ENCODE measurements around the gene SPDEF.

The SPDEF gene

DNA sequence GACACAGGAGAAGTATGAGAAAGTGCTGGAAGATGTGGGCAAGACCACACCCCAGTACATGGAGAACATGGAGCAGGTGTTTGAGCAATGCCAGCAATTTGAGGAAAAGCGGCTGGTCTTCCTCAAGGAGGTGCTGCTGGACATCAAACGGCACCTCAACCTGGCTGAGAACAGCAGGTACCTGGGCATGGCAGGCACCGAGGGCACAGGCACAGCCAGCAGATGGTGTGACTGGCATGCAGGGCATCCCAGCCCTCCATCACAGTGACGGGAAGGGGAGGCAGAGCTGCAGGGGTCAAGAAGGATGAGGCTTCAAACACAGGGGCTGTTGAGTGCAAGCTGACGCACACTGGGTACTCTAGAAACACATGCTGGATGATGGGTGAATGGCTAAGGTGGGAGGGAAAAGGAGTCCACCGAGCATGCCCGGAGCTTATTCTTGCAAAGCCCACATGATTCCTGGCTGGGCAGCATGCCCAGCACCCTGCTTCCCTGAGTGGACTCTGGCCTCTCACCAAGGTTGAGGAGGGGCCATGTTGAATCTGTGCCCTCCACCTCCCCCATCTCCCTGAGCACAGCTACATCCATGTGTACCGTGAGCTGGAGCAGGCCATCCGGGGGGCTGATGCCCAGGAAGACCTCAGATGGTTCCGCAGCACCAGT lies 26.3 kb downstream of the SPDEF start:
- Histone ChIP-seq H4K20me1 (ENCODE audit: insufficient read depth) (no peaks in the 10 kb centered on the region), H3K27ac (no peak overlapping the region), H3K4me2 (no peak overlapping the region), H3K79me2 (ENCODE audit: insufficient read depth, low read depth) (no peaks in the 10 kb centered on the region), H3K36me3 (ENCODE audit: insufficient read depth) (no peaks in the 10 kb centered on the region), H3K27me3 (ENCODE audit: insufficient read depth, low read depth) (no peaks in the 10 kb centered on the region), H3K4me3 (IDR thresholded peaks at IDR 0.05; ENCODE audit: insufficient read depth, low read depth, low read length) (no peak overlapping the region), H2AFZ (ENCODE audit: low read depth) (no peak overlapping the region), H3K9ac (no peak overlapping the region), H3K4me1 (ENCODE audit: low read depth, poor library complexity, severe bottlenecking) (peaks cover 6% of the 10 kb centered on the region)
- TF ChIP-seq, protein P1, sequence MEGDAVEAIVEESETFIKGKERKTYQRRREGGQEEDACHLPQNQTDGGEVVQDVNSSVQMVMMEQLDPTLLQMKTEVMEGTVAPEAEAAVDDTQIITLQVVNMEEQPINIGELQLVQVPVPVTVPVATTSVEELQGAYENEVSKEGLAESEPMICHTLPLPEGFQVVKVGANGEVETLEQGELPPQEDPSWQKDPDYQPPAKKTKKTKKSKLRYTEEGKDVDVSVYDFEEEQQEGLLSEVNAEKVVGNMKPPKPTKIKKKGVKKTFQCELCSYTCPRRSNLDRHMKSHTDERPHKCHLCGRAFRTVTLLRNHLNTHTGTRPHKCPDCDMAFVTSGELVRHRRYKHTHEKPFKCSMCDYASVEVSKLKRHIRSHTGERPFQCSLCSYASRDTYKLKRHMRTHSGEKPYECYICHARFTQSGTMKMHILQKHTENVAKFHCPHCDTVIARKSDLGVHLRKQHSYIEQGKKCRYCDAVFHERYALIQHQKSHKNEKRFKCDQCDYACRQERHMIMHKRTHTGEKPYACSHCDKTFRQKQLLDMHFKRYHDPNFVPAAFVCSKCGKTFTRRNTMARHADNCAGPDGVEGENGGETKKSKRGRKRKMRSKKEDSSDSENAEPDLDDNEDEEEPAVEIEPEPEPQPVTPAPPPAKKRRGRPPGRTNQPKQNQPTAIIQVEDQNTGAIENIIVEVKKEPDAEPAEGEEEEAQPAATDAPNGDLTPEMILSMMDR (conservative IDR thresholded peaks at IDR 0.05; ENCODE audit: low read depth, low read length): no peak

DNA sequence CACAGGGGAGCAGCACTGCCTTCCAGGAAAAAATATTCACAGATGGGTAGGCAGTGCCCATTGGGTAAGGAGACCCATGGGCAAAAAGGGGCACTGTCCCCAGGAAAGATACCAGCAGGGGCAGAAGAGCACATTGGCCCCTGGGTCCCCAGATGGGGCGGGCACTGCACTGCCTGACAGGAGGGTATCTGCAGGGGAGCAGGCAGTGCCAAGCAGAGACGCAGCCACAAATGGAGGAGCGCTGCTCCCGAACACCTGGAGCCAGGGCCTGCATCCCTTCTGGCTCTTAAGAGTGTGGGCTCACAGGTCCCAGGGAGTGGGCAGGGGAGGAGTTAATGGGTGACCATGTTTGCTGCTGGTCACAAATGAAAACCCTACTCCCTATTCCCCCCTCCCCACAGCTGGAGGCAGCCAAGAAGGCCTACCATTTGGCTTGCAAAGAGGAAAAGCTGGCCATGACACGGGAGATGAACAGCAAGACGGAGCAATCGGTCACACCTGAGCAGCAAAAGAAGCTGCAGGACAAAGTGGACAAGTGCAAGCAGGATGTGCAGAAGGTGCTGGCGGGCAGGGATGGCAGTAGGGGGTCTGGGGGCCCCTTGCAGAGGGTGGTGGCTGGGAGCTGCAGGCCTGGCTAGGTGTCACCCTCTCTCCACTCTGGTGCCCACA lies 27.0 kb downstream of the SPDEF start:
- peaks cover 6% of the 10 kb centered on the region for H3K4me1 ChIP-seq (ENCODE audit: low read depth, poor library complexity, severe bottlenecking)
- TF ChIP-seq, protein P1 (conservative IDR thresholded peaks at IDR 0.05; ENCODE audit: low read depth, low read length): no peak
- H4K20me1 ChIP-seq (ENCODE audit: insufficient read depth): no peaks in the 10 kb centered on the region
- no peaks in the 10 kb centered on the region for H3K36me3 ChIP-seq (ENCODE audit: insufficient read depth)
- H3K9ac ChIP-seq: no peak overlapping the region
- no peak overlapping the region for H3K27ac ChIP-seq
- H3K4me3 ChIP-seq (IDR thresholded peaks at IDR 0.05; ENCODE audit: insufficient read depth, low read depth, low read length): no peak overlapping the region
- H2AFZ ChIP-seq (ENCODE audit: low read depth): no peak overlapping the region
- no peak overlapping the region for H3K4me2 ChIP-seq
- H3K79me2 ChIP-seq (ENCODE audit: insufficient read depth, low read depth): no peaks in the 10 kb centered on the region
- no peaks in the 10 kb centered on the region for H3K27me3 ChIP-seq (ENCODE audit: insufficient read depth, low read depth)

DNA sequence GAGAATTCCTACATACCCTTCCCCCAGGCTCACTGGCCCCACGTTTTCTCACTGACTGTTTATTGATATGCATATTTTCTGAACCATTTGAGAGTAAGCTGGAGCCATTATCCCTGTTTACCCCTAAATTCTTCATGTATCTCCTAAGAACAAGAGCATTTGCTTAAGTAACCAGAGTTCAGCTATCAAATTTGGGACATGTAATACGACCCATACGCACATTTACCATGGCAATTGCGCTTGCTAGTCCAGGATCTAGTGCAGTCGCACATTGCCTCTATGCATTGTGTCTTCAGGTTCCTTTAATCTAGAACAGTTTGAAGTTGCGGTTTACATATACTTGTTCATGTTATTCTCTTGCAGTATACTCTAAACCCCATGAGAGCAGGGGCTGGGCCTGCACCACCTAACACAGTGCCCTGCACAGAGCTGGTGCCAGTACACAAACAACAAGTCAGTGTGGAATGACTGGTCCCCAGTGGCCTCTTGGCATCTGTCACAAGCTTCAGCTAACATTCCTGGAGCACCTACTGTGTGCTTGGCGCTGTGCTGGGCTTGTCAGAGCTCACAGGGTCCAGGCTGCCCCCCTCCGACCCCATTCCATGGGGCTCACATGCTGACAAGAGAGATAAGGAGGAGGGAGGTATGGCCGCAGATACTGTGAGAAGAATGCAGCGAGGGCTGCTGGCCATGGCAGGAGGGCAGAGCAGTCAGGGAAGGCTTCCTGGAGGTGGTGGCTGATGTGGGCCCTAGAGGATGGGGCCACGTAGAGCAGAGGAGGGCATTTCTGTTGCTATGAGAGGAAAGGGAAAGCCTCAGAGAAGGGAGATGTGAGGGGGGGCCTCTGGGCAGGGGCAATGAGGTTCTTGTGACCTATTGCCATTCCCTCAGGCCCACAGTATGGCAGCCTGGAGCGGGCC lies 28.1 kb downstream of the SPDEF start:
- no peak overlapping the region for H3K4me3 ChIP-seq (IDR thresholded peaks at IDR 0.05; ENCODE audit: insufficient read depth, low read depth, low read length)
- H3K27me3 ChIP-seq (ENCODE audit: insufficient read depth, low read depth): no peaks in the 10 kb centered on the region
- TF ChIP-seq, protein P1 (conservative IDR thresholded peaks at IDR 0.05; ENCODE audit: low read depth, low read length): no peak
- H3K9ac ChIP-seq: no peak overlapping the region
- H3K27ac ChIP-seq: no peak overlapping the region
- peak overlapping the region; percentile 81; the same call in 1 of the 2 replicates for H2AFZ ChIP-seq (ENCODE audit: low read depth)
- no peaks in the 10 kb centered on the region for H4K20me1 ChIP-seq (ENCODE audit: insufficient read depth)
- H3K79me2 ChIP-seq (ENCODE audit: insufficient read depth, low read depth): no peaks in the 10 kb centered on the region
- peak overlapping the region; percentile 75; the same call in 1 of the 2 replicates for H3K4me2 ChIP-seq
- H3K36me3 ChIP-seq (ENCODE audit: insufficient read depth): no peaks in the 10 kb centered on the region
- H3K4me1 ChIP-seq (ENCODE audit: low read depth, poor library complexity, severe bottlenecking): peaks cover 6% of the 10 kb centered on the region

DNA sequence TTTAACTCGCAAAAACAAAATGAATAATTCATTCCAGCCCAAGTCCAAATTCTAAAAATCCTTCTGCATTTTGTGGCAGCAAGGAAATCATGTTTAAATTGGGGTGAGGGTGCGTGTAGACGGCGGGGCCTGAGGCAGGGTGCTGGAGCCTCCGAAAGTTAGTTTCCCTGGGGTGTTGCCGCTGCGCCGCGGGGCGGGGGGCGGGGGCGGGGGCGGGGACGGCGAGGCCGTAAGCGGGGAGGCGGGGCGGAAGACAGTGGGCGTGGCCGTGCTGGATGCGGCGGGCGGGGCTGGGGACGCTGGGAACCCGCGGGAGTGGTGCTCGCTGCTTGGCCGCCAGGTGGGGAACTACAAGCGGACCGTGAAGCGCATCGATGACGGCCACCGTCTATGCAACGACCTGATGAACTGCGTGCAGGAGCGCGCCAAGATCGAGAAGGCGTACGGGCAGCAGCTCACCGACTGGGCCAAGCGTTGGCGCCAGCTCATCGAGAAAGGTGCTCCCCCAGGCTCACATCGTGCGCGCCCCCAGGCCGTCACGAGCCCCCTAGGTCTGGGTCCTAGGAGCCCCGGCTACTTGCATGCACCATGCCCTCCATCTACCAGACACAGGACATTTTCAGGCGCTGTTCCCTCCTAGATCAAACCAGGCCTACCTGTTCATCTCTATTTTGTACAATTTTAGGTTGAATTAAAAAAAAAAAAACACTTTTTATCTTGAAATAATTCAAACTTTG lies 29.0 kb downstream of the SPDEF start:
- Histone ChIP-seq H3K9ac (peak overlapping the region; percentile 37; the same call in 1 of the 2 replicates), H3K4me1 (ENCODE audit: low read depth, poor library complexity, severe bottlenecking) (peaks cover 6% of the 10 kb centered on the region), H3K79me2 (ENCODE audit: insufficient read depth, low read depth) (no peaks in the 10 kb centered on the region), H4K20me1 (ENCODE audit: insufficient read depth) (no peaks in the 10 kb centered on the region), H3K27ac (no peak overlapping the region), H3K4me3 (IDR thresholded peaks at IDR 0.05; ENCODE audit: insufficient read depth, low read depth, low read length) (no peak overlapping the region), H3K4me2 (peak overlapping the region; percentile 75; the same call in 1 of the 2 replicates), H2AFZ (ENCODE audit: low read depth) (peak overlapping the region; percentile 81), H3K36me3 (ENCODE audit: insufficient read depth) (no peaks in the 10 kb centered on the region), H3K27me3 (ENCODE audit: insufficient read depth, low read depth) (no peaks in the 10 kb centered on the region)
- TF ChIP-seq, protein P1 (conservative IDR thresholded peaks at IDR 0.05; ENCODE audit: low read depth, low read length): peak; percentile 37

Data from KMS-11 (cell line).